Memory B cell (primary cell): ENCODE results near the gene AGFG1.

Experiments
- ATAC-seq: fragments of 150-1000 bp; cut with Tn5 transposase; 2 replicates; pipeline ENCODE4 v1.10.0; 2021; ENCODE audit warnings: low read depth, mild to moderate bottlenecking, moderate library complexity
- DNase-seq, 2 donors: peaks; one replicate each; pipeline ENCODE4 v3.0.0; 2022; ENCODE audit warnings: low spot score in 2 of 2
- H3K27ac Mint-ChIP-seq: one replicate; pipeline ENCODE4 v1.8.0; 2022; ENCODE audit warnings: mild to moderate bottlenecking, moderate library complexity, mixed read lengths
- H3K27me3 Mint-ChIP-seq: one replicate; pipeline ENCODE4 v1.8.0; 2022; ENCODE audit warnings: mixed read lengths
- H3K36me3 Mint-ChIP-seq: one replicate; pipeline ENCODE4 v1.8.0; 2022; ENCODE audit warnings: mild to moderate bottlenecking, mixed read lengths
- H3K4me1 Mint-ChIP-seq: one replicate; pipeline ENCODE4 v1.8.0; 2022; ENCODE audit warnings: mixed read lengths
- H3K4me3 Mint-ChIP-seq: one replicate; pipeline ENCODE4 v1.8.0; 2022; ENCODE audit warnings: mild to moderate bottlenecking, moderate library complexity, mixed read lengths
- H3K9me3 Mint-ChIP-seq: one replicate; pipeline ENCODE4 v1.8.0; 2022; ENCODE audit warnings: mixed read lengths

The AGFG1 gene, protein sequence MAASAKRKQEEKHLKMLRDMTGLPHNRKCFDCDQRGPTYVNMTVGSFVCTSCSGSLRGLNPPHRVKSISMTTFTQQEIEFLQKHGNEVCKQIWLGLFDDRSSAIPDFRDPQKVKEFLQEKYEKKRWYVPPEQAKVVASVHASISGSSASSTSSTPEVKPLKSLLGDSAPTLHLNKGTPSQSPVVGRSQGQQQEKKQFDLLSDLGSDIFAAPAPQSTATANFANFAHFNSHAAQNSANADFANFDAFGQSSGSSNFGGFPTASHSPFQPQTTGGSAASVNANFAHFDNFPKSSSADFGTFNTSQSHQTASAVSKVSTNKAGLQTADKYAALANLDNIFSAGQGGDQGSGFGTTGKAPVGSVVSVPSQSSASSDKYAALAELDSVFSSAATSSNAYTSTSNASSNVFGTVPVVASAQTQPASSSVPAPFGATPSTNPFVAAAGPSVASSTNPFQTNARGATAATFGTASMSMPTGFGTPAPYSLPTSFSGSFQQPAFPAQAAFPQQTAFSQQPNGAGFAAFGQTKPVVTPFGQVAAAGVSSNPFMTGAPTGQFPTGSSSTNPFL

DNA sequence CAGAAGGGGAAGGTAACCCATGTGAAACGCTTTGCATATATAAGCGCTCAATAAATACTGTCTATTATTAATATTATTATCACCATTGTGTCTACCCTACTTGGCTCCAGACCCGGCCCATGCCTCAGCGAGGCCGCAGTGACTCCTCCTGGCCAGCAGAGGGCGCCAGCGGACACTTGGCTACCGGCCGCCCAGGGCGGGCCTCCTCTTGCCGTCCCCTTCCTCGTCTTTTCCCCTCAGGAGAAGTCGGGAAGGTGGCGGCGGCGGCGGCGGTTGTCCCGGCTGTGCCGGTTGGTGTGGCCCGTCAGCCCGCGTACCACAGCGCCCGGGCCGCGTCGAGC lies at the start of gene AGFG1:
Gene AGFG1, plus strand, starts transcription at position 233 of the 341 bp plus-strand sequence. CDS start 266 bp downstream, outside the sequence.
- peak; percentile 85 for ATAC-seq
- peaks cover 21% of the 10 kb centered on the region for H3K4me1 Mint-ChIP-seq
- H3K4me3 Mint-ChIP-seq: peak within 1 kb of the TSS; percentile 90
- no peaks in the 10 kb centered on the region for H3K27me3 Mint-ChIP-seq
- H3K36me3 Mint-ChIP-seq: no peaks in the 10 kb centered on the region
- H3K9me3 Mint-ChIP-seq: no peaks in the 10 kb centered on the region
- peak within 1 kb of the TSS; percentile 93 for H3K27ac Mint-ChIP-seq
- peak; percentile 90 to 99 for DNase-seq

DNA sequence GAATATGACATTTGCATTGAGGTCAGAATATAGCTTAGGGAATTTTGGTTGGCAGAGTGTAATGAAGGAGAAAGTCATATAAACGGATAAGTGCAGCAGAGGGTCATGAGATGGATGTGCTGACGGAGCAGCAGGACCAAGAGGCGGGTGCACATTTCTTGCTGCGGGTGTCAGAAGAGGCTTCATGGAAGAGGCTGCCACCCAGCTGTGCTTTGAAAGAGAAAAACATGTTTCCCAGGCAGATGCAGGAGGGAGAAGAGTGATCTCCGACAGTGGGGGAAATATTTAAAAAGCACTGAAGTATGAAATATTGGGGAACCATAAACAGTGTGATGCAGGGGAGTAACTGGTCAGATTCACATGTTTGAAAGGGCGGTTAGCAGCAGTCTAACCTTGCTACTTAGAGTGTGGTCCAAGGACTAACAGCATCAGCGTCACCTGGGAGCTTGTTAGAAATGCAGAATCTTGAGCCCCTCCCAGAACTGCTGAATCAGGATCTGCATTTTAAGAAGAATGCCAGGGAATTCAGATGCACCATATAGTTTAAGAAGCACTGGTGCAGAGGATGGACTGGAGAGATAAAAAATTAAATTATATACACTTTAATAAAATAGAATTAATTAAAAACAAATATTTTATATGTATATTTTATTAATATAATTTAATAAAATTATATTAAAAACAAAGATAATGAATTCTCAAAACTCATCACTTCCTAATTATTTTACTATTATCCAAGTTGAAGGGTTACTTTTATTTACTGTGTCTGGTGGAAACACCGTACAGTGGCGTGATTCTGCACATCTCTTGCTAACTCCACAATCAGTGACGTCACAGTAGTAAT lies 48.1 kb upstream of the AGFG1 start:
- H3K4me3 Mint-ChIP-seq: no peak overlapping the region
- DNase-seq (no peak), ATAC-seq (no peak)
- H3K27me3 Mint-ChIP-seq: no peaks in the 10 kb centered on the region
- peaks cover 3% of the 10 kb centered on the region for H3K36me3 Mint-ChIP-seq
- H3K27ac Mint-ChIP-seq: no peak overlapping the region
- peaks cover 2% of the 10 kb centered on the region for H3K9me3 Mint-ChIP-seq
- no peaks in the 10 kb centered on the region for H3K4me1 Mint-ChIP-seq

DNA sequence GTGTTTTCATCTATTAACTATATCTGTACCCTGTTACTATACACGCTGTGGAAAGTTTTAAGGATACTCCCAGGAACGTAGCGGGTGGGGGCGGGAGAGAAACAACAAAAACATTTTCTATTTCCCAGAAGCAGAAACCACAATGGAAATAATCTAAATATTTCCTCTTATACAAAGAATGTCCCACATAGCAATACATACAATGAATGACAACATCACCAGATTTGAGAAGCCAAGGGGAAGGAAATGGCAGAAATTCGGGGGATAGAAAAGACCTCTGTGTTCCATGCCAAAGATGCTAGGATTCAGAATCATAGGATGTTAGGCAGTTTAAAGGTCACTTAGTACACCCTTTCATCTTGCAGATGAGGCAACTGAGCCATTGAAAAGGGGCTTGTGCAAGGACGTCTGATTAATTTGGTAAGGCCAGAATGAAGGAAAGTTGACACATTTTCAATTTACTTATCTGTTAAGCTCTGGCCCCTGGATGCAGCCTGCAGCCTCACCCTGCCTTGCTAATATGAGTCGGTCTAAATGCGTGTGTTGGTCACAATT lies 43.1 kb upstream of the AGFG1 start:
- ATAC-seq (no peak), DNase-seq (no peak)
- H3K27me3 Mint-ChIP-seq: no peaks in the 10 kb centered on the region
- H3K4me3 Mint-ChIP-seq: no peak overlapping the region
- peaks cover 11% of the 10 kb centered on the region for H3K36me3 Mint-ChIP-seq
- H3K4me1 Mint-ChIP-seq: no peaks in the 10 kb centered on the region
- H3K9me3 Mint-ChIP-seq: peaks cover 10% of the 10 kb centered on the region
- no peak overlapping the region for H3K27ac Mint-ChIP-seq

DNA sequence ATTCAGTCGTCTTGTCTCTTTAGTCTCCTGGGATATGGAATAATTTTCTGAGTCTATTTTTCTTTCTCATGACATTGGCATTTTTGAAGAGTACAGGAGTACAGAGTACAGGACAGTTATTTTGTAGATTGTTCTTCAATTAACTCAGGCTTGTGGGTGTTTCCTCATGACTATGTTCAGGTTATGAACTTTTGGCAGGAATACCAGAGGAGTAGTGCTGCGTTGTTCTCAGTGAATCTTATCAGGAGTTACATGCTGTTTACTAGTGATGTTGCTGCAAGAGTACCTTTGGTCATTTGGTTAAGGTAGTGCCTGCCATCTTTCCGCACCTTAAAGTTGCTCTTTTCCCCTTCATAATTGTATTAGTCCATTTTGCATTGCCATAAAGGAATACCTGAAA lies 41.3 kb upstream of the AGFG1 start:
- Mint-ChIP-seq H3K27me3 (no peaks in the 10 kb centered on the region), H3K4me3 (no peak overlapping the region), H3K9me3 (peaks cover 10% of the 10 kb centered on the region), H3K36me3 (peaks cover 11% of the 10 kb centered on the region), H3K27ac (no peak overlapping the region), H3K4me1 (no peaks in the 10 kb centered on the region)
- ATAC-seq (no peak), DNase-seq (no peak)

DNA sequence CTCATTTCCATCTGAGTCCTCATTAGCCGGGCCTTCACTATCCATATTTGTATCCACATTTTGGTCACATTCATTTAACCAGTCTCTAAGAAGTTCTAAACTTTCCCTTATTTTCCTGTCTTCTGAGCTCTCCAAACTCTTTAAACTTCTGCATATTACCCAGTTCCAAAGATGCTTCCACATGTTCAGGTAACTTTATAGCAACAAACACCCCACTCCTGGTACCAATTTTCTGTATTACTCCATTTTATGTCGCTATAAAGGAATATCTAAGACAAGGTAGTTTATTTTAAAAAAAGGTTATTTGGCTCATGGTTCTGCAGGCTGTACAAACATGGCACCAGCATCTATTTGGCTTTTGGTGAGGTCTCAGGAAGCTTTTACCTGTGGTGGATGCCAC lies 38.8 kb upstream of the AGFG1 start:
- no peak overlapping the region for H3K4me3 Mint-ChIP-seq
- H3K36me3 Mint-ChIP-seq: peaks cover 8% of the 10 kb centered on the region
- H3K27me3 Mint-ChIP-seq: no peaks in the 10 kb centered on the region
- H3K4me1 Mint-ChIP-seq: no peaks in the 10 kb centered on the region
- no peak for ATAC-seq
- DNase-seq: no peak
- H3K27ac Mint-ChIP-seq: no peak overlapping the region
- H3K9me3 Mint-ChIP-seq: peaks cover 8% of the 10 kb centered on the region

DNA sequence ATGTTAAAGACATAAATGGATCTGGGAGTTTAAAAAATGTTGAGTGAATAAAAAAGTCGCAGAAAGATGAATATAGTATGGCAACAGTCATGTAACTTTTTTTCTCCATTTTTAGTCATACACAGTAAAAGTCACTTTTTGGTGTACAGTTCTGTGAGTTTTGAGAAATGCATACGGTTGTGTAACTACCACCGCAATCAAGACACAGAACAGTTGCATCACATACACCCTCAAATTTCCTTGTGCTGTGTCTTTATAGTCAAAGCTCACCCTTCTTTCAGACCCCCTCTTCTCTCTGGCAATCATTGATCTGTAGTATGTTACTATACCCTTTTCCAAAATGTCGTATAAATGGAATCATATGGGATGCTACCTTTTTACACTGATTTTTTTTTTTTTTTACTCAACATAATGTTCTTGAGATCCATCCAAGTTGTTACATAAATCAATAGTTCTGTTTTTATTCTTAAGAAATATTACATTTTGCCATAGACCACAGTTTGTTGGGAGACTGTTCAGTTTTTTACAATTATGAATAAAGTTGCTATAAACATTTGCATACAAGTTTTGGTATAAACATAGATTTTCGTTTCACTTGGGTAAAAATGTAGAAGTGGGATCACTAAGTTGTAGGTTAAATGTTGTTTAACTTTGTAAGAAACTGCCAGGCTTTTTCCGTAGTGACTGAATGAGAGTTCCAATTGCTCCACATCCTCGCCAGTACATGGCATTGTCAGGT lies 35.4 kb upstream of the AGFG1 start:
- Mint-ChIP-seq H3K9me3 (peaks cover 8% of the 10 kb centered on the region), H3K4me1 (no peaks in the 10 kb centered on the region), H3K27me3 (no peaks in the 10 kb centered on the region), H3K4me3 (no peak overlapping the region), H3K36me3 (peaks cover 8% of the 10 kb centered on the region), H3K27ac (no peak overlapping the region)
- ATAC-seq (no peak), DNase-seq (no peak)

DNA sequence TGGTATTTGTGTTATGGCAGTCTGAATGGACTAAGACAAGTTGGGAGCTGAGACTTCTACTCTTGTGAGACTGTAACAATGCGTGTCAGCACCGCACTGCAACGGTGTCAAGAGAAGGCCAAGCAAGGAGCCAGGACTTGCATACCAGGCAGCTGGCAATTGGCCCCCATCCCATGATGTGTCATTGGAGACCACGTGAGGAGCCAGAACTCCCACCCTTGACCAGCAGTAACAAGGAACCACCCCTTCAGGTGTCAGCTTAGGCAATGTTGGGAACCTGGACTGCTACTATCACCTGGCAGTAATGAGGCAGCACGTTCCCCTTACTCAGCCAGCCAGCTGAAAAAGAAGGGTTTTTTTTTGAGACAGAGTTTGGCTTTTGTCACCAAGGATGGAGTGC lies 32.7 kb upstream of the AGFG1 start:
- H3K9me3 Mint-ChIP-seq: no peaks in the 10 kb centered on the region
- ATAC-seq (no peak), DNase-seq (no peak)
- no peak overlapping the region for H3K27ac Mint-ChIP-seq
- H3K4me3 Mint-ChIP-seq: no peak overlapping the region
- H3K27me3 Mint-ChIP-seq: no peaks in the 10 kb centered on the region
- H3K4me1 Mint-ChIP-seq: no peaks in the 10 kb centered on the region
- H3K36me3 Mint-ChIP-seq: no peaks in the 10 kb centered on the region

DNA sequence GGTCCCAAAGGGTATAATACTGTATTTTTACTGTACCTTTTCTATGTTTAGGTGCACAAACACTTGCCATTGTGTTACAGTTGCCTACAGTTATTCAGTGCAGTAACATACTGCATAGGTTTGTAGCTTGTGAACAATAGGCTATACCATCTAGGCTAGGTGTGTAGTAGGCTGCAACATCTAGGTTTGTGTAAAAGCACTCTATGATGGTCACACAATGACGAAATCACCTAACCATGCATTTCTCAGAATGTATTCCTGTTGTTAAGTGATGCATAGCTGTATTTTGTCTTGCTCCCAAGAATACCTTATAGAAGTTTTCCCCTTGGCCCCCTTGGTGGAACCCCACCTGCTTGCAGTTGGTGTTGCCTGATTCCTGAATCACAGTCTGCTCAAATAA lies 29.3 kb upstream of the AGFG1 start:
- no peaks in the 10 kb centered on the region for H3K4me1 Mint-ChIP-seq
- no peak overlapping the region for H3K27ac Mint-ChIP-seq
- H3K36me3 Mint-ChIP-seq: no peaks in the 10 kb centered on the region
- H3K9me3 Mint-ChIP-seq: no peaks in the 10 kb centered on the region
- H3K27me3 Mint-ChIP-seq: no peaks in the 10 kb centered on the region
- ATAC-seq (no peak), DNase-seq (no peak)
- no peak overlapping the region for H3K4me3 Mint-ChIP-seq

DNA sequence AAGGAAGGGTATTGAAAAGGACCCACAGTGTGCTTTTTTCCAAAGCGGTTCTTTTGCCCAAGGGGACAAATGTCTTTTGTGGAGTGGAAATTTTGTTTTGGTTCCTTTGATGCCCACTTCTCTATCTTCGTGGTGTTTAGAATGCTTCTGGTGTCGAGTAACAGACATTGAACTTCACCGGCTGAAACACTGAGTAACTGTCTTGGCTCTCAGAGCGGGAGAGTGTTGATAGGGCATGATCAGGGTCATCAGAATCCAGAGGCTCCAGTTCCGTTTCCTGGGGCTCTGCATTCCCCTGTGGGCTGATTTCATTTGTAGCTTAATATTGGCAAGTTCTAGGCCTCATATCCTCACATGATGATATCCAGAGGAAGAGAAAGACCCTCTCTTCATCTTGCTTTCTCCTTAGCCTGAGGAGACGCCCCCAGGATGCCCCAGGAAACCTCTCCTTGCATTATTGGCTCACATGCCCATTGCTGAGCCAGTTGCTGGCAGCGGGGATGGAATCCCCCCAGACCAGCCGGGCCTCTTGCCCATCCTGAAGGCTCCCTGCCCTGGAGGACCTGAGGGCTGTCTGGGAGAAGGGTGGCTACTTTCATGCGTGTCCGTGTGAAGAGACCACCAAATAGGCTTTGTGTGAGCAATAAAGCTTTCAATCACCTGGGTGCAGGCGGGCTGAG lies 27.9 kb upstream of the AGFG1 start:
- H3K36me3 Mint-ChIP-seq: no peaks in the 10 kb centered on the region
- no peaks in the 10 kb centered on the region for H3K9me3 Mint-ChIP-seq
- no peak overlapping the region for H3K4me3 Mint-ChIP-seq
- no peak for DNase-seq
- no peak overlapping the region for H3K27ac Mint-ChIP-seq
- ATAC-seq: no peak
- H3K27me3 Mint-ChIP-seq: no peaks in the 10 kb centered on the region
- no peaks in the 10 kb centered on the region for H3K4me1 Mint-ChIP-seq

DNA sequence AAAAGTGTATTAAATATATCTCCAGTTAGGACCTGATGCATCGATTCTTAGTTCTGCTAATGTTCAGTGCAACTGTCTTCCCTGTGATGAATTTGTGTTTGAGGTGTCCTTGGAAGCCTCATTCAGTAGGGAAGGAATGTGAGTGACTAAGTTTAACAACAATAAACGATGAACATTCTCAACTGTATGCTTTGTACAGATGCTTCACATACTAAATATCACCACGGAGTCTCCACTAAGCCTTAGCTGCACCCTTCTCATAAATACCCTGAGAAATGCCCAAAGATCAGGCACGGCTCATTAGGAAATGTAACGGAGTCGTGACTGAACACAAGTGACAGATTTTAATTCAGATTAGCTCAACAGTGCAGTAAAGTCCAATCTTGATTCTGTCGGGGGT lies 24.4 kb upstream of the AGFG1 start:
- Mint-ChIP-seq H3K9me3 (no peaks in the 10 kb centered on the region), H3K4me1 (no peaks in the 10 kb centered on the region), H3K4me3 (no peak overlapping the region), H3K27me3 (no peaks in the 10 kb centered on the region), H3K27ac (no peak overlapping the region), H3K36me3 (no peaks in the 10 kb centered on the region)
- no peak for ATAC-seq
- DNase-seq: no peak

DNA sequence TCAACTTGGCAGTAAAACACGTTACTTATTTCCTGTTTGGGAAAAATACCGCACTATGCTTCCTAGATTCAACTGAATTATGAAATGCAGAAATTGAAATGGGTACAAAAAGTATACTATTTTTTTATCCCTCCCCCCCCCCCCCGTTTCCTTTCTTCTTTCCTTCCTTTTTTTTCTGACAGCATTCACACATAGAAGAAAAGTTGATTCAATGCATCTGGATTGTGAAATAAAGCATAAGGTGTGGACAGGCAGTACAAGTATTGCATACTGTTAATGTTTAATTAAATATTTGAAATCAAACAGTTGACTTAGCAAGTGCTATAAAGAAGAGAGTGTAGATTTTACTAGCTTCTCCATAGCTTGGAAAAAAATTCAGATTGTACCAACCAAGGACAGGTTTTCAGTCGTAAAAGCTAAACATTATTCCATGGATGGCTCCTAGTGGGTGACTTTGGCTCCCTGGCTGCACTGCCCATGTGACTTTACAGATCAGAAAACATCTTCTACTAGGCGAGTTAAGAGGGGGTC lies 21.6 kb upstream of the AGFG1 start:
- H3K4me1 Mint-ChIP-seq: peaks cover 6% of the 10 kb centered on the region
- H3K9me3 Mint-ChIP-seq: no peaks in the 10 kb centered on the region
- ATAC-seq (no peak), DNase-seq (no peak)
- H3K27ac Mint-ChIP-seq: no peak overlapping the region
- H3K27me3 Mint-ChIP-seq: no peaks in the 10 kb centered on the region
- no peak overlapping the region for H3K4me3 Mint-ChIP-seq
- no peaks in the 10 kb centered on the region for H3K36me3 Mint-ChIP-seq

DNA sequence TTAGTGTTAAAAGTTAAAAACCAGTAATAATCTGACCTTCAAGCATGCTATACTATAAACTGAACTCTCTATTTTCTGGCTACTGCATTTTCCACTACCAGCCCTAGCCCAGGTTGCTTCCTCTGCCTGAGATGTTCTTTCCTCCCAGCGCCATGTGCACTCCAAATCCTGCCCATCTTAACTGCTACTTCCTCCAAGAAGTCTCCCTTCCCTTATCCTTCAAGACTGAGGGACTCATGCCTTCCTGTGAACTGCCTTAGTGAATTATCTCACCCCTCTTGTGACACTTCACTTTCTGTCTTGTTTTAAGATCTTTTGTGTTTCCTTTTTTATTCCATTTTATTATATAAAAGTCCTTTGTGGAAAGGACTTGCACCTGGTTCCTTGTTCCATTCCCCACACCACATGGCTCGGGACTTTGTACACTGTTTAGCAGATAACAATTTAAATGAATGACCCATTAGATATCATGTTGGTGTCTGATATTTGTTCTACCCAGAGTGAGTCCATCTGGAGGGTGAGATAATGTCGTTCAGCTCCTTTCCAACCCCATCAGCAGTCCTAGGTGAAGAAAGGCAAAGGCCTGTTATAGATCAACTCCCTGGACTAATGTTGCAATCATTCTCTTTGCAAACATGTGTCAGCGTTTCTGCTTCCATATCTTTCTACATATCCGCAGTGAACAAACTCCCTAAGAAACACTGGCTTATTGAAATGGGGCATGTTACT lies 20.9 kb upstream of the AGFG1 start:
- no peaks in the 10 kb centered on the region for H3K27me3 Mint-ChIP-seq
- no peaks in the 10 kb centered on the region for H3K9me3 Mint-ChIP-seq
- ATAC-seq: no peak
- peaks cover 6% of the 10 kb centered on the region for H3K4me1 Mint-ChIP-seq
- no peak overlapping the region for H3K4me3 Mint-ChIP-seq
- H3K36me3 Mint-ChIP-seq: no peaks in the 10 kb centered on the region
- H3K27ac Mint-ChIP-seq: no peak overlapping the region
- no peak for DNase-seq

DNA sequence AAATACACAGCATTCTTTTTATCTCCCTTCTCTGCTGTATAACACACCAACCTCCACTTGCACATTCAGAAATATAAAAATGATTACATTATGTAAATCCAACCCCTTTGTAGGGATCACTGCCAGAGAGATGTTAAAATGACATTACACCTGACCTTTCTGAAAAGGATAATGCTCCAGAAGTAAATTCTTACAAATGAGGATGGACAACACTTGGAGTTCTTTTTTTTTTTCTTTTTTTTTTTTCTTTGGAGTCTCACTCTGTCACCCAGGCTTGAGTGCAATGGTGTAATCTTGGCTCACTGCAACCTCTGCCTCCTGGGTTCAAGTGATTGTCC lies 20.3 kb upstream of the AGFG1 start:
- ATAC-seq: no peak
- DNase-seq: no peak
- H3K9me3 Mint-ChIP-seq: no peaks in the 10 kb centered on the region
- H3K4me1 Mint-ChIP-seq: peaks cover 6% of the 10 kb centered on the region
- no peak overlapping the region for H3K27ac Mint-ChIP-seq
- H3K27me3 Mint-ChIP-seq: no peaks in the 10 kb centered on the region
- H3K4me3 Mint-ChIP-seq: no peak overlapping the region
- H3K36me3 Mint-ChIP-seq: no peaks in the 10 kb centered on the region
